Breast epithelium (tissue), 3 donors: ENCODE data around the gene SPANXN5.
"Not testable (repeated sequence)": the region's sequence is repeated elsewhere in the genome, so short reads cannot be mapped to it uniquely, and the experiment has no call there.

Experiments
- POLR2A ChIP-seq: fragments of 450-650 bp; IDR thresholded peaks from one replicate; pipeline ENCODE4 v1.6.1; 2016; ENCODE audit warnings: antibody characterized with exemption, mild to moderate bottlenecking, moderate library complexity
- TF ChIP-seq, protein P1 (sequence below), 3 donors: fragments of 450-650 bp; IDR thresholded peaks; one replicate each; pipeline ENCODE4 v1.5.1; 2016 to 2017; ENCODE audit warnings: antibody characterized with exemption in 3 of 3, mild to moderate bottlenecking in 3 of 3, moderate library complexity in 3 of 3

DNA sequence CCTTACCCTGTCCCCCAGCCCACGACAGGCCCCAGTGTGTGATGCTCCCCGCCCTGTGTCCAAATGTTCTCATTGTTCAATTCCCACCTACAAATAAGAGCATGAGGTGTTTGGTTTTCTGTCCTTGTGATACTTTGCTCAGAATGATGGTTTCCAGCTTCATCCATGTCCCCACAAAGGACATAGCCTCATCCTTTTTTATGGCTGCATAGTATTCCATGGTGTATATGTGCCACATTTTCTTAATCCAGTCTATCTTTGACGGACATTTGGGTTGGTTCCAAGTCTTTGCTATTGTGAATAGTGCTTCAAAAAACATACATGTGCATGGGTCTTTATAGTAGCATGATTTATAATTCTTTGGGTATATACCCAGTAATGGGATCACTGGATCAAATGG, 46.4 kb upstream of the SPANXN5 start:
- TF ChIP-seq, protein P1, sequence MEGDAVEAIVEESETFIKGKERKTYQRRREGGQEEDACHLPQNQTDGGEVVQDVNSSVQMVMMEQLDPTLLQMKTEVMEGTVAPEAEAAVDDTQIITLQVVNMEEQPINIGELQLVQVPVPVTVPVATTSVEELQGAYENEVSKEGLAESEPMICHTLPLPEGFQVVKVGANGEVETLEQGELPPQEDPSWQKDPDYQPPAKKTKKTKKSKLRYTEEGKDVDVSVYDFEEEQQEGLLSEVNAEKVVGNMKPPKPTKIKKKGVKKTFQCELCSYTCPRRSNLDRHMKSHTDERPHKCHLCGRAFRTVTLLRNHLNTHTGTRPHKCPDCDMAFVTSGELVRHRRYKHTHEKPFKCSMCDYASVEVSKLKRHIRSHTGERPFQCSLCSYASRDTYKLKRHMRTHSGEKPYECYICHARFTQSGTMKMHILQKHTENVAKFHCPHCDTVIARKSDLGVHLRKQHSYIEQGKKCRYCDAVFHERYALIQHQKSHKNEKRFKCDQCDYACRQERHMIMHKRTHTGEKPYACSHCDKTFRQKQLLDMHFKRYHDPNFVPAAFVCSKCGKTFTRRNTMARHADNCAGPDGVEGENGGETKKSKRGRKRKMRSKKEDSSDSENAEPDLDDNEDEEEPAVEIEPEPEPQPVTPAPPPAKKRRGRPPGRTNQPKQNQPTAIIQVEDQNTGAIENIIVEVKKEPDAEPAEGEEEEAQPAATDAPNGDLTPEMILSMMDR (IDR thresholded peaks at IDR 0.05), result not testable (repeated sequence)
- not testable (repeated sequence) for TF ChIP-seq POLR2A
